GM19099 (cell line): ENCODE data around the gene MTMR12.

Experiments
- POLR2A ChIP-seq: IDR thresholded peaks from 3 replicates; pipeline ENCODE4 v1.6.1; 2011; ENCODE audit warnings: low read depth; ENCODE audit not compliant: insufficient read length; ENCODE audit errors: extremely low read depth

The MTMR12 gene

GRCh38 chr5:32264957-32265572 is 47.7 kb downstream of the MTMR12 start:
- no peak for TF ChIP-seq POLR2A

GRCh38 chr5:32263684-32264083 is 49.1 kb downstream of the MTMR12 start:
- TF ChIP-seq POLR2A, result no peak

GRCh38 chr5:32261198-32261597 is 51.5 kb downstream of the MTMR12 start:
- no peak for TF ChIP-seq POLR2A

- no peak for TF ChIP-seq POLR2A
Observed at GRCh38 chr5:32259033-32259432, 53.7 kb downstream of the MTMR12 start.

GRCh38 chr5:32258424-32258823 is 54.3 kb downstream of the MTMR12 start:
- no peak for TF ChIP-seq POLR2A

- TF ChIP-seq POLR2A, result no peak
Observed at GRCh38 chr5:32255540-32255900, 57.2 kb downstream of the MTMR12 start.

GRCh38 chr5:32254881-32255539 is 57.7 kb downstream of the MTMR12 start:
- TF ChIP-seq POLR2A, result no peak

GRCh38 chr5:32251871-32252458 is 60.8 kb downstream of the MTMR12 start:
- no peak for TF ChIP-seq POLR2A

GRCh38 chr5:32249668-32250067 is 63.1 kb downstream of the MTMR12 start:
- no peak for TF ChIP-seq POLR2A

- no peak for TF ChIP-seq POLR2A
Observed at GRCh38 chr5:32245742-32246141, 67.0 kb downstream of the MTMR12 start.

GRCh38 chr5:32244017-32244416 is 68.7 kb downstream of the MTMR12 start:
- no peak for TF ChIP-seq POLR2A

- TF ChIP-seq POLR2A, result no peak
Observed at GRCh38 chr5:32241034-32241783, 71.5 kb downstream of the MTMR12 start.

- no peak for TF ChIP-seq POLR2A
Observed at GRCh38 chr5:32239385-32239784, 73.4 kb downstream of the MTMR12 start.

- TF ChIP-seq POLR2A, result no peak
Observed at GRCh38 chr5:32233696-32234447, 78.9 kb downstream of the MTMR12 start.

GRCh38 chr5:32233220-32233695 is 79.5 kb downstream of the MTMR12 start:
- TF ChIP-seq POLR2A, result no peak

GRCh38 chr5:32232441-32233219 is 80.1 kb downstream of the MTMR12 start:
- no peak for TF ChIP-seq POLR2A
